Right renal pelvis (tissue), 4 donors: Measurements from ENCODE around the gene GPC3. TPM values are rescaled to one million over a fixed set of nuclear protein-coding genes. Genes with fewer than 3 reads are reported as not detected.

Experiments
- DNase-seq, 4 donors: peaks; one replicate each; pipeline ENCODE4 v3.0.0-alpha.2; 2013; ENCODE audit warnings: low read depth in 4 of 4, low spot score in 3 of 4, missing footprints in 1 of 4
- polyA plus RNA-seq, 4 donors: library from polyadenylated mRNA; unstranded; fragments of 120-200 nt; gene quantifications; one replicate each; pipeline ENCODE4 v1.2.1, GENCODE V29; 2013; ENCODE audit not compliant: insufficient read length in 4 of 4

GPC3 gene
- polyA plus RNA-seq, 4 donors = 1,095 to 1,238 (median 1,173) TPM

DNA sequence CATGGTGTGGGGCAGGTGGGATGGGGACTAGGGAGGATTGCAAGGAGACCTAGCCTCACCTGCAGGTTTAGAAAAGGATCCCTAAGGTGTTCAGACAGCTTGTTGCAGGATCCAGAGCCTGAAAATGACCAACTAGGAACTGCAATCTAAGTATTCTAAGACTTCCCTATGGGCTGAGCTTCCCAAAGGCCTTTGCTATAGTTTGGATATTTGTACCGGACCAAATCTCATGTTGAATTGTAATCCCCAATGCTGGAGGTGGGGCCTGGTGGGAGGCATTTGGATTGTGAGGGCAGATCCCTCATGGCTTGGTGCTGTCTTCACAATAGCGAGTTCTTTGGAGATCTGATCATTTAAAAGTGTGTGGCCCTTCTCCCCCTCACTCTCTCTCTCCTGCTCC, 52.1 kb downstream of the GPC3 start:
- no peak for DNase-seq

DNA sequence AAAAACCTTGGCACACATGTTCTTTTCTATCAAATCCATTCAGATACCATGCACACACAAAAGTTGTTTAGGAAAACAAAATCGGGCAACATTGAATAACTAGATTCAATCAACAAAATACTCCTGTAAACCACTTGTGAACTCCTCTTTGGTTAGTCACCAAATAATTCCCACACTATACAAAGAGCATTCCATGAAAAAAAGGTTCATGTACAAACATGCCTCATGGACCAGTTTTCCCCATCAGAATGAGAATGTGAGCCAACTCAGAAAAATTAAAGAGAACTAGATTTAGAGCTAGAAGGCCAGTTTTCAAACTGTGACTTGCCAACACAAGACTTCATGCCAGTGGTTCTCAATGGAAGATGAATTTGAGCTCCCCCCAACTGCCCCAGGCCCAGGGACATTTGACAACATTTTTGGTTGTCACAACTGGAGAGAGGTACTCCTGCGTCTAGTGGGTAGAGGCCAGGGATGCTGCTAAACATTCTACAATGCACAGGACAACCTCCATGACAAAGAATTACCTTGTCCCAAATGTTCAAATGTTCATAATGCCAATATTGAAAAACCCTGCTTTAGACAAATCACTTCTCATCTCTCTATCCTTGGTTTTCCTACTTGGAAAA, 55.4 kb downstream of the GPC3 start:
- no peak for DNase-seq

DNA sequence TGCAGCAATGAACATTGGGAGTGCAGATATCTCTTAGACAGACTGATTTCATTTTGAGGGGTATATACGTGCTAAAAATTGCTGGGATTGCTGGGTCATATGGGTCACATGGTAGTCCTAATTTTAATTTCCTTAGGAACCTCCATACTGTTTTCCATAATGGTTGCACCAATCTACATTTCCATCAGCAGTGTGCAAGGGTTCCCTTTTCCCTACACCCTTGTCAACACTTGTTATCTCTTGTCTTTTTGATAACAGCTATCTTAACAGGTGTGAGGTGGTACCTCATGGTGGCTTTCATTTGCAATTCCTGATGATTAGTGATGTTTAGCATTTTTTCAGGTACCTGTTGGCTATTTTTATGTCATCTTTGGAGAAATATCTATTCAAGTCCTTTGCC, 57.0 kb downstream of the GPC3 start:
- no peak for DNase-seq

DNA sequence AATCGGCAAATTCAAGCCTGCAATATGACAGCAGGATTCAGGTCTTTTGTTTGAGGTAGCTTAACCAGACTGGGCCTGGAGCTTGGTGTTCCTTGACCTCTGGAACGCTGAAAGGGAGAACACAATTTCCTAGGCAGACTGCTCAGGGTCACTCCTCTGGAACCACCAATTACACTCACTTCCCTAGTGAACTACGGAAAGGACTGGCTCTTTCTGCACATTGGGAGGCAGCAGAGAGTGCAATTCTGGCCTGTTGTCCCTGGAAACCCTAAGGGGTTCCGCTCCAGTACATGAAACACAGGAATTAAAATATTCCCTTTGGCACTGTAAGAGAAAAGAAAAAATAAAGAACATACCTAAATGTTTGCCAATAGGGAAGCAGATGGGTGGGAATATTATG, 58.6 kb downstream of the GPC3 start:
- DNase-seq = no peak

DNA sequence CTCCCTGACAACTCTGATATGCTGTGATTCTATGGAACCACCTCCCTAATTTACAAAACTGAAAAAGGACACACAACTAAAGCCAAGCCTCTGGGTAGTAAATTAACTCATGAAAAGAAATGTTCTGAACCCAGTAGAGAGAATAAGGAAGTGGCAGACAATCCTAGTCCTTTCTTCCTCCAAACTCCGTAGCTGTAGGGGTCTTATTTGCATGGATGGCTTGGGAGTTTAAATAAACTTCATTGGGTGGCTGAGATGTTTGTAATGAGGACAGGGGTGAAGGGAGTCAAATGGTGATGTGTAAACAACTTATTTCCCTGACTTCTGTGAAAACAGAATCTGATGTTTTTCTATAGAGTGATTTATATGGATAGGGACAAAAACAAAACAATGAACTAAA, 59.3 kb downstream of the GPC3 start:
- DNase-seq = no peak

GRCh38 chrX:133924548-133924947, 60.8 kb downstream of the GPC3 start:
- no peak for DNase-seq

- DNase-seq = no peak
These were observed 61.8 kb downstream of the GPC3 start for GRCh38 chrX:133923548-133923947.

GRCh38 chrX:133923113-133923512, 62.3 kb downstream of the GPC3 start:
- DNase-seq = no peak

- DNase-seq = no peak
These were observed 63.0 kb downstream of the GPC3 start for GRCh38 chrX:133922390-133922771.

GRCh38 chrX:133921764-133922389, 63.5 kb downstream of the GPC3 start:
- no peak for DNase-seq

GRCh38 chrX:133921086-133921485, 64.3 kb downstream of the GPC3 start:
- DNase-seq = no peak

GRCh38 chrX:133918361-133918771, 67.0 kb downstream of the GPC3 start:
- no peak for DNase-seq

DNA sequence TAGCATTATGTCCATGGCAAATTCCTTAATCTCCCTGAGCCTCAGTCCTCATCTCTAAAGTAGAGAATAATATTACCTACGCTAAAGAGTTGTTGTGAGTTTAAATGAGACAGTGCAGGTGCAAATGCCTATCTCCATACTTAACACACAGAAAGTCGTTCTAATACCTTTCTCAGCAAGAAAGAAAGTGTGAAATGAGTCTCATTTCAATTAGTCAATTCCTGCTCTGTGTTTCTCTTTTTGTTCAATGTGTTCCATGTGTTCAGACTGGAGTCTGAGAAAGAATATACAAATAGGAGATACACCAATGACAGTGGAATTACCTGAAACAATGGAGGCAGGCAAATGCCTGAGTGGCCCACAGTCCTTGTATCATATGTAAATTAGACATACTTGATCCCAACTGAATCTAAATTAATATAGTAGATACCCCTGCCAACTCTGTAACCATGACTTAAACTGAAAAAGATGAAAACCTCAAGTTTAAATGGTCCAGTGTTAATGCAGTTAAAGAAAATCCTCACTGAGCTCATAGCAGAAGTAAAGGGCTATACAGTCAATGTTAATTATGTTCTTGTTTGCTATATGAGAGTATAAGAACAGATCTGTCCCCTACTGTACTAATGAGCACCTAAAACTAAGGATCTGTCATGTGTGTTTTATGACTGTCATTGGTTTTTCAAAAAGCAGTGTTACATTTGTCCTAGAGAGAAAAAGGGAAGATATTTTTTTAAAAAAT, 68.2 kb downstream of the GPC3 start:
- no peak for DNase-seq

DNA sequence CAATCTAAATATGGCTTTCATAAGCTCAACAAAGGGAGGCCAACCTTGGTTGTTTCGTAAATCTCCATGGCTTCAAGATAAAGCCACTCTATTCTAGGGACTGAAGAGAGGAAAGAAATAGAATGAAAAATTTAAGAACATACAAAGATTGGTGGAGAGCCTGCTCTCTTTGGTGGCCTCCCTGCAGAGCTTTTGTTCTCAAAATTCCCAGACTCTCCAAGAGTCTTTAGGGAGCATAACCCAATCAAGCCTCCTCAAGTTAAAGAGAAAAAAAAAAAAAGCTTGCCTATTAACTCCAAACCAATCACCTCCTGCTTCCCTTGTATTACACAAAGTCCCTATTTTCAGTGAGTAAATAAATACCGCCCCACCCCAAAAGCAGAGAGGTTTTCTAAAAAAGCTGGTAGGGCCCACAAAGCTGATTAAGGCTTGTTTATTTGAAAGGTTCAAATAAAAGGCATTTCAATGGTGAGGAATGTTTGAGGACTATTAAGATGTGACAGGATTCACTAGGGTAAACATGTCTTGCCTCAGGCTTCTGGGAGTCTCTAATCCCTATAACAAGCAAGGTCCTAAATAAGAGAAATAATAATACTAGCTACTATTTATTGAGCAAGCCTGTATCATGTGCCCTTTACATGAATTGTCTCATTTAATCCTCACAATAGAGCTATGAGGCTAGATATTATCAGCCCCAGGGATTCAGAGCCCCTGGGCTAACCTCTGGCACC, 71.6 kb downstream of the GPC3 start:
- DNase-seq = no peak

GRCh38 chrX:133913009-133913408, 72.4 kb downstream of the GPC3 start:
- no peak for DNase-seq

DNA sequence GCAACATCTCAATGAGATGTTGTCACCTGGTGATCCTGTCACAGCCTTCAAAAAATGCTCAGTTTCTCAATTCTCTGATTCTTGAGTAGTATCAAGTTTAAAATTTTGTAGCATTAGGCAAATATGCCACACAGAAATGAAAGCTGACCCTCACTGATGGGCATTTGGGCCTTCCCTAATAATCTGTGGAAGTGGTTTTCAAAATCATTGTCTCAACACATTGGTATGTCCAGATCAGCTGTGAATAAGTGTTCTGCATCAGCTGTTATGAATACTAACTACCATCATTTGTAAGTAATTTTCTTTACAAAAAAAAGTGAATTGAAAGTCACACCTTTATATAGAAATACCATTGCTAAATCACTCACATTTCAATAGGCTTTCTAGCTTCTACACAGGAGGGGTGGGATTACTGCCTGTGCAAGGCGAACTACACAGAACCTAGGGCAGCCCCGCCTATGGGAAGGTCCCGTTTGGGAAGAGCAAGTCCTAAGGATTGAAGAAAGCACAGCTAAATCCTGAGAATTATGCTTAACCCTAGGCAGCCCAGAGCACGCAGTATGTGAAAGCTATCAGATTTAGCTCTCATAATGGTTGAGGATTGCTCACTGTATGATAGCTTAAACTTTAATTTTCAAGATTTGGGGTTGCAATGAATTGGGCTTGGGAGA, 73.4 kb downstream of the GPC3 start:
- DNase-seq = no peak

DNA sequence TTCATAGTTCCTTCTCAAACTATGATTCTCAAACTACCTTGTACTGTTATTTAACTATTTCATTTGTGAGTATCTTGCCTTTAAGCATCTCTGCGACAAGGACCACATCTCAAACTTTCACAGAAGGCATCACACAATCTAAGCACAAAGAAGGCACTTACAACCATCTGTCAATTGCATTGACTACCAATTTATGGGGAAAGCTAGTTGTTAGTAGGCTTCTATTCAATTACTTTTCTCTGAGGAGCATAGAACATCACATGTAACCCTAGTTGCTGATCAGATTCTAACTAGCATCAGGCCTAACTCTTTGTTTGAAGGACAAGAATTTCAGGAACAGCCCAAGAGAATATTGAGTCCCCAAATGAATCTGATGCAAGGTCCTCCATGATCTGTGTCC, 74.9 kb downstream of the GPC3 start:
- DNase-seq = no peak

DNA sequence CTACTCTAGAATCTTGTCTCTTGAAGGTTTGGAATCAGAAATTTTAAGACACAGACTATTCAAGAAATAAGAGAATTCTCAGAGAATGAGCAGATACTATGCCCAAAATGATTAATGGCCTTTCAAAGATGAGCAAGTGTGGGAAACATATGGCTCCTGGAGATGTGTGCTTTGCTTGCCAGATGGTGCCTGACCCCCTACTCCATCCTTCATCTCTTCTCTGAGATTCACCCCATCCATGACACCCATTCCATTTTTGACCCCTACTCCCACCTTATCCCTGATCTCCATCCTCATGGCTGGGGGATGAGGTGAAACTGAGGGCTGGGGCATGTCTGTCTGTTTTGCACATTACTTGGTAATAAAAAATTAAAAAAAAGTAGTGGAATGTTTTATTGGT, 75.5 kb downstream of the GPC3 start:
- DNase-seq = no peak

DNA sequence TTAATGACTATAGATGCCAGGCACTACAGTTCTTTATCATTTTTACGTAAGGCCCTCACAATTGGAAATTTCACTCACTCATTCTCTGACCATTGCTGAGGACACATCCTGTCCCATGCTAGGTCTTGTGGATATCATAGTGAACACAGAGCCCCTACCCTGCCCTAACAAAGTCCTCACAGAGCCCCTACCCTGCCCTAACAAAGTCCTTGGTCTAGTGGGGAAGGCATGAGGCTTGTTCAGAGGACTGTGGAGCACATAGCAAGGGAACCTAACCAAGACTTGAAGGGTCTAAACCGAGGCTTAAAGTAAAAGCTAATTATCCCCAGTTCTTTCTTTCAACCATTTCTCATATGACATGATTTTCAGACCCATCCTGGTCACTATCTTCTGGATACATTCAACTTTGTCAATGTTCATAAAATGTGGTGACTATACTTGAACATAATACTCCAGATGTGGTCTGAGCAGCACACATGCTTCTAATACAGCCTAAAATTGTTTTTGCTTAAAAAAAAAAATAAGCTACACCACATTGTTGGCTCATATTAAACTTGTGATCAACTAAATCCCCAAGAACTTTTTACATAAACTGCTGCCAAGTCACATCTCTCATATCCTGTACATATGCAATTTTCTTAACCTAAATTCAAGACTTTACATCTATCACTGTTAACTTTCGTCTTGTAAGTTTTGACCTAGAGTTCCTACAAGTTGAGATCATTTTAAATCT, 77.0 kb downstream of the GPC3 start:
- no peak for DNase-seq

DNA sequence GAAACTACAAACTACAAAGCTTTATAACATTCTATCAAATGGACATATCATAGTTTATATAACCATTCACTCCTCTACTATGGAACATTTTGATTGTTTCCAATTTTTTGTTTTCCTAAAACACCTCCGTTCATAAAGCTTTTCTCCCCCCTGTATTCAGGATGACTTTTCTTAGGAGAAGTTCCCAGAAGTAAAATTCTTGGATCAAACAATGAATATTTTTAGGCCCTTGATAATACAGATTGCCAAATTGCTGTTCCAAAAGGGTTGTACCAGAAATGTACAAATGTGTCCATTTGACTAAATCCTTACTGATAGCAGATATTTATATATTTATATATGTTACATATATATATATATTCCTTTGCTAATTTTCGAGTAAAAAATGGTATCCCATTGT, 77.8 kb downstream of the GPC3 start:
- no peak for DNase-seq
